Left lung (tissue), 10 donors: ENCODE measurements around the gene FCGBP. TPM values are rescaled to one million over a fixed set of nuclear protein-coding genes. Genes with fewer than 3 reads are reported as not detected.
A peak's percentile ranks its signal among the peaks of the same experiment; 100 is the strongest.
"Not testable (repeated sequence)": the region's sequence is repeated elsewhere in the genome, so short reads cannot be mapped to it uniquely, and the experiment has no call there.

Experiments
- ATAC-seq: fragments of 200-7000 bp; cut with Tn5 transposase; one replicate; pipeline ENCODE4 v1.9.1; 2020; ENCODE audit warnings: moderate library complexity
- DNase-seq, 4 donors: peaks; one replicate each; pipeline ENCODE4 v3.0.0-alpha.2; 2013 to 2020
- H3K27ac ChIP-seq, 2 donors: fragments of 200-600 bp; sonication (generic) in 1 of 2; one replicate each; pipeline versions ENCODE4 v1.5.0 to v1.8.0; 2020 to 2021
- H3K27me3 ChIP-seq, 2 donors: fragments of 200-600 bp; sonication (generic) in 1 of 2; one replicate each; pipeline versions ENCODE4 v1.5.0 to v1.8.0; 2020 to 2021
- H3K36me3 ChIP-seq, 2 donors: fragments of 200-600 bp; sonication (generic) in 1 of 2; one replicate each; pipeline versions ENCODE4 v1.5.0 to v1.8.0; 2020 to 2021
- H3K4me1 ChIP-seq, 2 donors: fragments of 200-600 bp; one replicate each; pipeline ENCODE4 v1.8.0; 2021
- H3K4me3 ChIP-seq, 2 donors: fragments of 200-600 bp; sonication (generic) in 1 of 2; one replicate each; pipeline versions ENCODE4 v1.5.0 to v1.8.0; 2020 to 2021; ENCODE audit warnings: mild to moderate bottlenecking in 1 of 2
- H3K9me3 ChIP-seq, 2 donors: fragments of 200-600 bp; sonication (generic) in 1 of 2; one replicate each; pipeline versions ENCODE4 v1.5.0 to v1.8.0; 2020 to 2021
- intact Hi-C, 2 donors: fragments of 100-400 bp; cut with DNase I; formaldehyde crosslinking; loops; one replicate each; pipeline versions ENCODE4 v1.11.2 to v1.14.2; 2022
- polyA plus RNA-seq, 6 donors: library from polyadenylated mRNA; unstranded; fragments of 120-200 nt; gene quantifications; one replicate each; pipeline ENCODE4 v1.2.1, GENCODE V29; 2013; ENCODE audit not compliant: insufficient read length in 6 of 6
- total RNA-seq, 2 donors: library from RNA; stranded (reverse); fragmentation: NEBNext Ultra II Directional; extraction: Animal tissue kit (Norgen Biotek cat#: 25700); gene quantifications; one replicate each; pipeline ENCODE4 v1.2.1, GENCODE V29; 2021
- TF ChIP-seq, protein P1 (sequence below), 2 donors: fragments of 200-600 bp; sonication (generic) in 1 of 2; IDR thresholded peaks; one replicate each; pipeline versions ENCODE4 v1.5.0 to v1.8.0; 2021; ENCODE audit warnings: antibody characterized with exemption in 2 of 2
- donor health status: DM: no; HTN: yes; CAD: no.
- donor health status: DM: no; HTN: no; CAD: no.

The FCGBP gene
- total and polyA plus RNA-seq, 8 donors = 4.4 to 19.7 (median 12.0) TPM

DNA sequence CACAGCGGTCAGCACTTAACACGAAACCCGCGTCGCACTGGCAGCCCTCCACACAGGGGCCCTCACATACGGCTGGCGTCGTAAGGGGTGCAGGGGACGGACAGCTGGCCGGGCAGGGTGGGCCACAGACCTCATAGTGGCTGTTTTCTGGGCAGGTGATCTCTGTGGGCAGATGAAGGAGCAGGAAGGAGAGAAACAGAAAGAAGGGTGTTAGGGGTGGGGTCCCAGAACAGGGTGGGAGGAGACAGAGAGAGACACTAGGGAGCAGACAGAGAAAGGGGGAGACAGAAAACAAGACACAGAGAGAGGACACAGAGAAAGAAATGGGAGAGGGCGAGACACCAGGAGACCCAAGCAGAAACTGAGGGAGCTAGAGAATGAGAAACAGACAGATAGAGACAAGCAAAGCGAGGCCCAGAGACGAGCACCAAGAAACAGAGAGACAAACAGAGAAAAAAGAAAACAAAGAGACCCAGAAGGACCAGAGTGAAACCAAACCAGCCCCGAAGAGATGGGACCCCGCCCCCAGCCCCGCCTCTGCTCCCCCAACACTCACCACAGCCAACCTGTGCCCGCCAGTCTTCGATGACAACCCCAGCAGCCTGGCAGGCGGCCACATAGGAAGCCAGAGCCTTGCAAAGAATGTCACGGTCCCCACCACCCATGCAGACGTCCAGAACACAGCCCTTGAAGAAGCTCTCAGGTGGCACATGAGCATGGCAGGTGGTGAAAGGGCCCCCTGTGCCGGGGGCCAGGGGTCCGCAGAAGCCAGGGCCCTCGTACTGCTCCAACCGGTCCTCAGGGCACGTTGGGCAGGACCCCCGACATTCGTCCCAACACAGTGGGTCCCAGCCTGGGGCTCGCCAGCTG is 40.8 kb downstream of the FCGBP start:
- intact Hi-C loops, H3K36me3 ChIP-seq, H3K4me3 ChIP-seq, H3K4me1 ChIP-seq, H3K27ac ChIP-seq, H3K9me3 ChIP-seq: not testable (repeated sequence)
- ATAC-seq (peak; percentile 47), DNase-seq (peak in 2 of 4 donors; percentile 20 to 68)
- H3K27me3 ChIP-seq = peaks cover 0 to 36% of the 10 kb centered on the region in 2 donors

DNA sequence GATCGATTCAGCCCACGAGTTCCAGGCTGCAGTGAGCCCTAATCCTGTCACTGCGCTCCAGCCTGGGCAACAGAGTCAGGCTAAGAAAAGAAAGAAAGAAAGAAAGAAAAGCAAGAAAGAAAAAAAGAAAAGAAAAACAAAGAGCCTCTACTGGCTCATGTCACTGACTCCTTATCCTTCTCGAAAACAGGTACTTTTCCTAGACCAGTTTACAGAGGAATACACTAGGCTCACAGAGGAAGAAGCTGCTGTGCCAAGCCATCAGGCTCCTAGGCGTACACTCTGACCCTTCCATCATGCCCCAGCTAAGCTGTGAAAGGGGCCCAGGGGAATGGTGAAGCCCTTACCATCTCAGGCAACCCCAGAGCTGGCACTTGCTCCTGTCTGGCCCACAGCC is 41.9 kb downstream of the FCGBP start:
- H3K36me3 ChIP-seq, H3K4me1 ChIP-seq, H3K27ac ChIP-seq, ATAC-seq, H3K4me3 ChIP-seq, intact Hi-C loops, H3K9me3 ChIP-seq, DNase-seq: not testable (repeated sequence)
- H3K27me3 ChIP-seq = peaks cover 0 to 36% of the 10 kb centered on the region in 2 donors

DNA sequence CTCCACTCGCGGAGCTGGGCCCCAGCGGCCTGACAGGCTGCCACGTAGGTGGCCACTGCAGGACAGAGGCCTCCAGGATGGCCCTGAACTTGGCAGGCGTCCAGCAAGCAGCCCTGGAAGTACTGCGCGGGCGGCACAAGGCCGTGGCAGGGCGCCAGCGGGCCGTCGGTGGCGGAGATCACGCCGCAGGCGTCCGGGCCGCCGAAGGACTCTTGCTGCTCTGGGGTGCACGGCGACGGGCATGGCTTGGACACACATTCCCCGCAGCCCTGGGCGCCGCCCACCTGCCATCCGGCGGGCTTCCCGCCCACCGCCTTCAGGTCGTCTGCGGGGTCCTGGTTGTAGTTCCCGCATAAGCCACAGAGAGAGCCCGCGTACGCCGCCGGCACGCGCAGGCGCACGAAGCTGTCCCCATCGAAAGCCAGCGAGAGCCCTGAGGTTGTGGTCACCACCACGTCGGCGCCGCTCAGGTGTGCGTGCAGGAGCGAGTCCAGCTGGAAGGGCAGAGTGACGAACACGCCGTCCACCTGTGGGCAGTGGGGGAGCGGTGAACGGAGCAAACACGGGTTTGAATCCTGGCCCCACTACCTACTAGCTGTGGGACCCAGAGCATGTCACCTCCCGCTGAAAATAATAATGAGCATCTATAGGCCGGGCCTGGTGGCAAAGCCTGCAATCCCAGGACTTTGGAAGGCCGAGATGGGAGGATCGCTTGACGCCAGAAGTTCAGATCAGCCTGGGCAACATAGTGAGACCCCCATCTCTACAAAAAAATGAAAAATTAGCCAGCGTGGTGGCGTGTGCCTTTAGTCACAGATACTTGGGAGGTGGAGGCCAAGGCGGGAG is 42.6 kb downstream of the FCGBP start:
- peak; percentile 24 for ATAC-seq
- peak in 1 of 4 donors; percentile 85 for DNase-seq

DNA sequence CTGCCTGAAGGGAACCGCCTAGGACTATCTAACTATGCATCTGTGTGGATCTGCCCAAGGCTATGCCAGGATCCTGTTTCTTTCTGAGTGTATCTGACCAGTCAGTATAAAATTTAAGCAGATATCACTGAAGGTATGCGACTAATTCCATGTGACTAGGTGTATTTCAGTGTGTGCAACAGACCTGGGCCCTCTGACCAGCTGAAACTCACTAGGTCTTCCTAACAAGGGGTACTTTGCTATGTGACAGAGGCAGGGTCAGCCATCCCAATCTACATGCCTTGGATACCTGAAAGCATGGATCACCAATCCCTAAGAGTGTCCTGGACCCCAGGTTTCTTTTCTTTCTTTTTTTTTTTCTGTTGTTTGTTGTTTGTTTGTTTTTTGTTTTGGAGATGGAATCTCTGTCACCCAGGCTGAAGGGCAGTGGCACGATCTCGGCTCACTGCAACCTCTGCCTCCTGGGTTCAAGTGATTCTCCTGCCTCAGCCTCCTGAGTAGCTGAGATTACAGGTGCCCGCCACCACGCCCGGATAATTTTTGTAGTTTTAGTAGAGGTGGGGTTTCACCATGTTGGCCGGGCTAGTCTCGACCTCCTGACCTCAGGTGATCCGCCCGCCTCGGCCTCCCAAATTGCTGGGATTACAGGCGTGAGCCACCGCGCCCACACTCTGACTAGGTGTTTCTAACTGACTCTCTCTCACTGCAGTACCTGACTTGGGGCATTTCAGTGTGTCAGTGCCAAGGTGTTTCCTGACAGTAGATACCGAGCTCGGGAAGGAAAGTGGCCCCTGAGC is 43.5 kb downstream of the FCGBP start:
- TF ChIP-seq, protein P1, sequence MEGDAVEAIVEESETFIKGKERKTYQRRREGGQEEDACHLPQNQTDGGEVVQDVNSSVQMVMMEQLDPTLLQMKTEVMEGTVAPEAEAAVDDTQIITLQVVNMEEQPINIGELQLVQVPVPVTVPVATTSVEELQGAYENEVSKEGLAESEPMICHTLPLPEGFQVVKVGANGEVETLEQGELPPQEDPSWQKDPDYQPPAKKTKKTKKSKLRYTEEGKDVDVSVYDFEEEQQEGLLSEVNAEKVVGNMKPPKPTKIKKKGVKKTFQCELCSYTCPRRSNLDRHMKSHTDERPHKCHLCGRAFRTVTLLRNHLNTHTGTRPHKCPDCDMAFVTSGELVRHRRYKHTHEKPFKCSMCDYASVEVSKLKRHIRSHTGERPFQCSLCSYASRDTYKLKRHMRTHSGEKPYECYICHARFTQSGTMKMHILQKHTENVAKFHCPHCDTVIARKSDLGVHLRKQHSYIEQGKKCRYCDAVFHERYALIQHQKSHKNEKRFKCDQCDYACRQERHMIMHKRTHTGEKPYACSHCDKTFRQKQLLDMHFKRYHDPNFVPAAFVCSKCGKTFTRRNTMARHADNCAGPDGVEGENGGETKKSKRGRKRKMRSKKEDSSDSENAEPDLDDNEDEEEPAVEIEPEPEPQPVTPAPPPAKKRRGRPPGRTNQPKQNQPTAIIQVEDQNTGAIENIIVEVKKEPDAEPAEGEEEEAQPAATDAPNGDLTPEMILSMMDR (IDR thresholded peaks at IDR 0.05) = no peak
- Histone ChIP-seq H3K27ac (no peak overlapping the region), H3K4me1 (peaks cover 0 to 5% of the 10 kb centered on the region in 2 donors), H3K36me3 (no peaks in the 10 kb centered on the region), H3K9me3 (no peaks in the 10 kb centered on the region), H3K27me3 (peaks cover 0 to 36% of the 10 kb centered on the region in 2 donors), H3K4me3 (no peak overlapping the region)
- intact Hi-C loops = no loop called here
- ATAC-seq = no peak
- no peak for DNase-seq

More for the DNA sequence above, 42.6 kb downstream of the FCGBP start:
- H3K27ac ChIP-seq, H3K36me3 ChIP-seq, intact Hi-C loops, H3K4me3 ChIP-seq, H3K9me3 ChIP-seq, H3K4me1 ChIP-seq: not testable (repeated sequence)
- H3K27me3 ChIP-seq = peaks cover 0 to 36% of the 10 kb centered on the region in 2 donors

DNA sequence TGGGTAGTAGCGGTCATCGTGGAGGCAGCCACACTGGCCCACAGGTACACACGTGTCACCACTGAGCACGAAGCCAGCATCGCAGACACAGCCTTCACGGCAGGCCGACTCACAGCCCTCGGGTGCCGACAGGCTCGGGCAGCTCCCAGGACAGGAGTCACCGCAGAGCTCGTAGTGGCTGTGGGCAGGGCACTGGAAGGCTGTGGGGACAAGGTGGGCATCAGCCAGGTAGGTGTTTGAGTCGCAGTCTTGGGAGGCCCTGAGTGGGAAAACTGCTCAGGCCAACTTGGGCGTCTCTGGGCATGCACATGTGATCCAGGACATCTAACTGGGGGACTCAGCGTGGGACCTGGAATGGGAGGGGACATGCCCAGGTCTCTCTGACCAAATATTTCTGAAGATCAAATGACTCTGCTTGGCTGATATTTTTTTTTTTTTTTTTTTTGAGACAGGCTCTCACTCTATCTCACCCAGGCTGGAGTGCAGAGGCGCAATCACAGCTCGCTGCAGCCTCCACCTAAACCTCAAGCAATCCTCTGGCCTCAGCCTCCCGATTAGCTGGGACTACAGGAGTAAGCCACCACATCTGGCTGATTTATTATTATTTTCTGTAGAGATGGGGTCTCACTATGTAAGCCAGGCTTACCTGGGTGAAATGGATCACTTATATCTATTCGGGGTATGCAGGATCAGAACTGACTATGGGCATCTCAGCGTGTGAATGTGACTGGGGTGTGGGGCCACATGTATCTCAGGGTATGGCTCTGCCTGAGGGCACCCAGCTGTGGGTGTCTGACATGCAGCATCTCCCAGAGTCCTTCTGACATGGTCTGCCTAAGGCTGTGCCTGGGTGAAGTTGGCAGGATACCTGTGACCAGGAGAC is 44.3 kb downstream of the FCGBP start:
- ATAC-seq, H3K36me3 ChIP-seq, H3K9me3 ChIP-seq, H3K4me1 ChIP-seq, intact Hi-C loops, H3K4me3 ChIP-seq, H3K27ac ChIP-seq: not testable (repeated sequence)
- peaks cover 0 to 36% of the 10 kb centered on the region in 2 donors for H3K27me3 ChIP-seq
- DNase-seq = peak in 1 of 4 donors; percentile 83

DNA sequence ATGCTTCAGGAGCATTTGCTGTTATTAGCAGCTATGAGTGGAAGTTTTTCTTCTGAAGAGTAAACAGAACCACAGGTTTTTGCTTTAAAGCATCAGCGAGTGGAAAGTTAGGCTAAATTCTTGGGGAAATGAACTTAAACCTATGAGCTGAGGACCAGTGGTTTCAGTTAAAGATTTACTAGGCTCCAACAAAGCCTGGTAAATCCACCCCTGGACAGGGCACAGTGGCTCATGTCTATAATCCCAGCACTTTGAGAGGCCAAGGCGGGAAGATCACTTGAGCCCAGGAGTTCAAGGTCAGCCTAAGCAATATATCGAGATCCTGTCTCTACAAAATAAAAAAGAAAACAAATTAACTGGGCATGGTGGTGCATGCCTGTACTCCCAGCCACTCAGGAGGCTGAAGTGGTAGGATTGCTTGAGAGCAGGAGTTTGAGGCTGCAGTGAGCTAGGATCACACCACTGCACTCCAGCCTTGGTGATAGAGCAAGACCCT is 46.9 kb downstream of the FCGBP start:
- H3K27ac ChIP-seq, intact Hi-C loops, ATAC-seq, H3K4me3 ChIP-seq, DNase-seq, H3K36me3 ChIP-seq, H3K4me1 ChIP-seq, H3K9me3 ChIP-seq: not testable (repeated sequence)
- H3K27me3 ChIP-seq = peaks cover 0 to 26% of the 10 kb centered on the region in 2 donors

DNA sequence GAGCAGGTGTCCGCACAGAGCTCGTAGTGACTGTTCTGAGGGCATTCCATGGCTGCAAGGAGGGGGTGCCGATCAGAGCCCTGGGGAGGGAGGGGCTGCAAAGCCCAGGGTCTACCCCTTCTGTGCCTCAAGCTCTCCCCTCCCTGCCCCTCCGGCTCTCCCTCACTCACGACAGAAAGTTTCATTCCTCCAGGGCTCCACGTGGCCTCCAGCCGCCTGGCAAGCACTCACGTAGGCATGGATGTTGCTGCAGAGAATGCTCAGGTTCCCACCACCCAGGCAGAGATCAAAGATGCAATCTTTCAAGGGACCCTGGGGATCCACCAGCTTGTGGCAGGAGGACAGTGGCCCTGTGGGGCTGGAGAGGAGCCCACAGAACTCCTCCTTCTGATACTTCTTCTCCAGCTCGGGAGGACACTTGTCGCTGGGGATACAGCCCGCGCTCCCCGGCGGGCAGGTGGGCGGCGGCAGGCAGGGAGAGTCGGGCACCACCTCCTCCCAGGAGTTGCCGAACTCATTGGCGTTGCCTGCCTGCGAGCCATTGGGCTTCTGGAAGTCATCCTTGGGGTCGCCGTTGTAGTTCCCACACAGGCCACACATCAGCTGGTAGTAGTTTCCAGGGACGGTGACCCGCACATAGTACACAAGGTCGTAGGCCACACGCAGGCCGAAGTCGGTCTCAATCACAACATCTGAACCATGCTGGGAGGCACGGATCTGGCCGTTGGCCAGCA is 48.4 kb downstream of the FCGBP start:
- intact Hi-C loops, H3K4me1 ChIP-seq, H3K4me3 ChIP-seq, ATAC-seq, H3K27ac ChIP-seq, DNase-seq, H3K36me3 ChIP-seq, H3K9me3 ChIP-seq: not testable (repeated sequence)
- peaks cover 0 to 11% of the 10 kb centered on the region in 2 donors for H3K27me3 ChIP-seq

DNA sequence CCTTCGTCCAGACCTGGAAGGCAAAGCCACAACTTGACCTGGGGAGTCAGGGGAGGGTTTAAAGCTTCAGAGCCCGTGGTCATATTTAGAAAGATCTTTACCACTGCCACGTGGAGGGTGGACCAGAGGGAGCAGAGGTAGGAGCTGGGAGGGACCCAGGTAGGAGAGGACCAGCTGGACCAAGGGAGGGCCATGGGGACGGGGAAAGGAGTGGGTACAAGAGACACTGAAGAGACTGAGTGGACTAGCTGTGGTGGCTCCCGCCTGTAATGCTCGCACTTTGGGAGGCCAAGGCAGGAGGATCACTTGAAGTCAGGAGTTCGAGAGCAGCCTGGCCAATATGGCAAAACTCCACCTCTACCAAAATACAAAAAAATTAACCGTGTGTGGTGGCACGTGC is 49.7 kb downstream of the FCGBP start:
- ATAC-seq, H3K9me3 ChIP-seq, DNase-seq, H3K4me1 ChIP-seq, H3K4me3 ChIP-seq, intact Hi-C loops, H3K36me3 ChIP-seq, H3K27me3 ChIP-seq, H3K27ac ChIP-seq: not testable (repeated sequence)
